Sciatic nerve (tissue), 2 donors: ENCODE results near the gene TST. TPM values are rescaled to one million over a fixed set of nuclear protein-coding genes. Genes with fewer than 3 reads are reported as not detected.

Experiments
- ATAC-seq: fragments of 200-7000 bp; cut with Tn5 transposase; one replicate; pipeline ENCODE4 v1.9.1; 2020; ENCODE audit warnings: mild to moderate bottlenecking, moderate library complexity
- DNase-seq: peaks from one replicate; pipeline ENCODE4 v3.0.0-alpha.2; 2020; ENCODE audit warnings: low spot score
- intact Hi-C: fragments of 100-400 bp; cut with DNase I; formaldehyde crosslinking; loops from one replicate; pipeline ENCODE4 v1.14.2; 2022
- total RNA-seq: library from RNA; stranded (reverse); fragmentation: NEBNext Ultra II Directional; extraction: Animal tissue kit (Norgen Biotek cat#: 25700); gene quantifications from one replicate; pipeline ENCODE4 v1.2.1, GENCODE V29; 2021
- donor health status: DM: no; HTN: no; CAD: no.
- donor health status: DM: no; HTN: no; CAD: no.

TST gene
- total RNA-seq, 1 donor from 2014 or later: 20.6 TPM

DNA sequence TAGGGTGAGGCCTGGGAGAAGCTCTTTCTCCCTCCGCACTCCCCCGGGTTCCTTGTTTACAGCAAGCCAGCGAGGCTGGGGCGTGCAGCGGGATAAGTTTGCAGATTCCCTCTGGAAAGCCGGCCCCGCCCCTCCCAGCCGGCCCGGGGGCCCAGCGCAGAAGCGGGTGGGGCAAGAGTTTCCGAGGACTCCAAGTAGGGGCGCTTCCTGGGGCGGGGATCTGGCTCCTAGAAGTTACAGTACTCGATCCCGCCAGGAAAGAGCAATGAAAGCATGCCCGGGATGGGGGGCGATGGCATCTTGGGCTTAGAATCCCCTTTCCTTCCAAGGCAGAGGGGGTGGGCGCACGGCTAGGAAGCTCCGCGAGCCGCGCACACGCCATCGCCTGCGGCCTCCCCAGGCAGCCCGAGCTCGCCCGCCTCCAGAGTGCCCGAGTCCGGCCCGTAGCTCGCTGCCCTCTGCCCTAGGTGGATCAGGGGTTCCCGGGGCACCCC is 385 bp downstream of the TST start:
- intact Hi-C loops: no loop called here
- DNase-seq (peak; percentile 84), ATAC-seq (peak; percentile 72)

- DNase-seq (no peak), ATAC-seq (peak; percentile 5)
- intact Hi-C loops: no loop called here
Observed at GRCh38 chr22:37018086-37018814, 997 bp downstream of the TST start.

GRCh38 chr22:37017356-37017755 is 1.9 kb downstream of the TST start:
- intact Hi-C loops: no loop called here
- ATAC-seq (no peak), DNase-seq (no peak)

DNA sequence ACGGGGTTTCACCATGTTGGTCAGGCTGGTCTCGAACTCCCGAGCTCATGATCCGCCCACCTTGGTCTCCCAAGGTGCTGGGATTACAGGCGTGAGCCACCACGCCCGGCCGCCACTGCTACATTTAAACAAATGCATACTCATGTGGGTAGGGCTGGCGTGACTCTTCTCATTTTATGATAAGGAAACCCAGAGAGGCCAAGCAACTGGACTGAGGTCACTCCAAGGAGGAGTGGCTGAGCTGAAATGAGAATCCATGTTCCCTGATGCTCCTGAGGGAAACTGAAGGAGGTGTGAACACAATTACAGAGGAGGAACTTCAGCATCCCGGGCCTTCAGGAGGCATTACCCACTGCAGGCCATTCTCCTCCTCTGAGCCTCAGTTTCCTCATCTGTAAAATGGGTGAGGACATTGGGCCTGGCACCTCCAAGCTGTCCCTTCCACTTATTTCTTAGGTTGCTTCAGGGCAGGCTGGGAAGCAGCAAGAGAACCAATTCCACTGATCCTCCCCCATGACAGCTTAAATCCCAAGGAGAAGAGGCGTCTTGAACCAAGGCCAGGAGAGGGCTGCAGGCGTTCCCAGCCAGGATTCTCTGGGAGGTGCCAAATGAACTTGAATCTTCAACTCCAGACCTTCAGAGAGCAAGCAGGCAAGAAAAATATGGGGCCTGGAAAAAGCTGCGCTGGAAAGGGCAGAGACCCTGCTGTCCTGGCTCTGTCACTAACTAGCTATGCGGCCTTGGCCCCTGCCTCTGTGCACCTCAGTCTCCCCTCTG is 2.9 kb downstream of the TST start:
- DNase-seq (no peak), ATAC-seq (no peak)
- intact Hi-C loops: no loop called here

DNA sequence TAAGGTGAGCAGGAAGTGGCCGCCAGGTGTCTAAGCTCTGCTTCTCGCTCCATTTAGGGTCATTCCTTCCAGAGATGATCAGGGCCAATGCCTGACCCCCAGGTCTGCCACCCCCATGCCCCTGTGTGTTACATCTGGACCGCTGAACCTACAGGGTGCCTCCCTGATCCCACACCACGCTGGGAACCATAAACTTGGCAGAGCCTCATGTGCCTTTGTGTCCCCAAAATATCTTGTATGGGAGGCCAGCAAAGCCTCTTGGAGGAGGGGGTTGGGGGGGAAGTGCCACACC is 3.7 kb downstream of the TST start:
- DNase-seq (no peak), ATAC-seq (no peak)
- intact Hi-C loops: no loop called here

GRCh38 chr22:37014835-37015586 is 4.2 kb downstream of the TST start:
- DNase-seq (no peak), ATAC-seq (no peak)
- intact Hi-C loops: no loop called here

GRCh38 chr22:37014415-37014806 is 4.8 kb downstream of the TST start:
- intact Hi-C loops: no loop called here
- no peak for ATAC-seq
- no peak for DNase-seq

DNA sequence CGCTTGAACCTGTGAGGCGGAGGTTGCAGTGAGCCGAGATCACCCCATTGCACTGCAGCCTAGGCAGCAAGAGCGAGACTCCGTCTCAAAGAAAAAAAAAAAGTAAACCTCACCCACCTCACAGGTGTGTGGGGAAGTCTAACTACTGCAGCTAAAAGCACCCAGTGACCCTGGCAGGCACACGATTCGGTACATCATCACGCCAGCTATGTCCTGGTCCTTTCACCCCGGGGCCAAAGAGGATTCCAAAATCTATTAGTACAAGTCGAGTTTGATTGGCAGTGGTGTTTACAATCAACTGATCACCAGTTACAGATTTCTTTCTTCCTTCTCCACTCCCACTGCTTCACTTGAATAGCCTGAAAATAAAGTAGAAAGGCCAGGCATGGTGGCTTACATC is 6.3 kb downstream of the TST start:
- no peak for ATAC-seq
- DNase-seq: no peak
- intact Hi-C loops: no loop called here

DNA sequence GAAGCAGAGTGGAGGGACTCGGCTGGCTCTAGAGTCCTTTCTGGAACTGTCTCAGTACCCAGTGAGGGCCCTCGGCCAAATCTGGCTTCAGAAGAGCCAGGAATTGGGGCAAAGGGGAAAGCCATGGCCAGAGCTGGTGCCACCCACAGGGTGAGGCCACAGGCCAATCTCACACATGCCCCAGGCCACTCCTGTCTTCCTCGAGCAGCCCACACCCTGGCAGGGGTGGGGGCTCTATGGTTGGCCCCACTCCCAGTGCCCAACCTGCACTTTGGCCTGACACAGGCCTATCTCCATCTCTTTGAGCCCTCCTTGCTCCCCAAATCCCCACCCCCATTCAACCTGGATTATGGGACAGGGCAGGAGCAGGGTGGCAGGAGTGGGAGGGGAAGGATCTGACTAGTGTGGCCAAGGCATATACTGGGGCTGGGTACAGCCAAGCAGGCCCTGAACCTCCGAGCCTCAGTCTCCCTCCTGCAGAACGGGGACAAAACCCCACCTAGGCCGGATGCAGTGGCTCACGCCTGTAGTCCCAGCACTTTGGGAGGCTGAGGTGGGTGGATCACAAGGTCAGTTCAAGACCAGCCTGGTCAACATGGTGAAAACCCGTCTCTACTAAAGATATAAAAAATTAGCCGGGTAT is 6.9 kb downstream of the TST start:
- intact Hi-C loops: no loop called here
- DNase-seq (no peak), ATAC-seq (peak; percentile 29)

DNA sequence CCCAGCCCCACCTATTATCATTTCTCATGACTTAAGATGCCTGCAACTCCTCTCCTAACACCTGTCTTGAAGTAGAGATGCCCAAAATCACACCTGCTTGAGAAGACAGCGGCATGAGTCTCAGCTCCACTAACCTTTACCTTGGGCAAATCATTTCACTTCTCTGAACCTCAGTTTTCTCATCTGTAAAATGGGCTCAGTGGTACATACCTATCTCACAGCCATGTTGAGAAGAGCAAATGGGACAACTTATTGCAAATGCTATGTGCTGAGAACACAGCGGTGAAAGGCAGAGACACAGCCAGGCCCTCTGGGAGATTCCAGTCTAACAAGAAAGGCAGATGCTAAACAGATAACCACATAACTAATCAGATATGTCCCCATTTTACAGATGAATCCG is 7.8 kb downstream of the TST start:
- intact Hi-C loops: no loop called here
- no peak for DNase-seq

DNA sequence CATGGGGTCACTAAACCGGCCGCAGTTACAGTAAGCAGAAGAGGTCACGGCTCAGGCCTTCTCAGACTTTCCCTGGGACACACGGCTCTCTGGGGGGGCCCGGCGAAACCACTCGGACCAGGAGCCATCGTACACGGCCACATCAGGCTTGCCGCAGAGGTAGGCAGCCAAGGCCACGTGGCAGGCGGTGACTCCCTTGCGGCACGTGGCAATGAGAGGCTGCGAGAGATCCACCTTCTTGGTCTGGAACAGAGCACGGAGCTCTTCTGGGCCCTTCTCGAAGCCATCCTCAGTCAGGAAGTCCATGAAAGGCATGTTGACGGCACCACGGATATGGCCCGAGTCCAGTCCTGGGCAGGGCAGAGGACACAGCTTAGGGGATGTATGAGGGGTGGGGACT is 8.3 kb downstream of the TST start:
- intact Hi-C loops: no loop called here
- no peak for DNase-seq
- no peak for ATAC-seq

More for the DNA sequence above, 7.8 kb downstream of the TST start:
- ATAC-seq: no peak

DNA sequence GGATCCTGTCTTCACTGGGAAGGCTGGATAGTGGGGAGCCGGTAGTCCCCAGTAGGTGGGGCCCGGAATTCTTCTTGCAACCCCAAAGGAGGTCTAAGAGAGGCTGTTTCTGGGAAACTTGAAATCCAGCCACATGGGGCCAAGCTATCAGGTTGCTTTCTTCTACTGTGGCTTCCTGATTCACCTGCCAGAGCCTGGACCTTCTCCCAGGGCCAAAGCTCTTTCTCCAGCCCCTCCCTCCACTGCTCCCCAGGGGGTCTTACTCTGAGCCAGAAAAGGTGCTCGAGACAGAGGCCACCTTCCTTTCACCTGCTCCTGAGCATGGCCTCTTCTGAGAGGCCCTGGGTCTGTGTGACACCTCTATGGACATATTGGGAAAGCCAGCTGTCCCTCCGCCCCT is 9.1 kb downstream of the TST start:
- DNase-seq (no peak), ATAC-seq (no peak)
- intact Hi-C loops: no loop called here

DNA sequence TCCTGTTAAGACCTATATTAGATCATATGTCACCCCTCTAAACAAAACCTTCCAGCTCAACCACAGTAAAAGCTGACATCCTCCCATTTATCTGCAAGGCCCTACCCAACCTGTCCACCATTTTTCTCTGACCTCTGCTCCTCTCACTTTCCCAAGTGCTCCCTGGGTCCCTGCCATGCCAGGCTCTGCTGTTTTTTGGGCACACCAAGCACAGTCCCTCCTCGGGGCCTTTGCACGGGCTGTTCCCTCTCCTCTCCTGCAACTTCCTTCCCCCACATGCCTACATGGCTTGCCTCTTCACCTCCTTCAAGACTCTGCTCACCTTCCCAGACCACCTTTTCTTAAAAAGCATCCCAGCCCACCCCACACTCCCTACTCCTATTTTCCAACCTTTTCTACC is 9.8 kb downstream of the TST start:
- ATAC-seq: no peak
- intact Hi-C loops: no loop called here
- no peak for DNase-seq

GRCh38 chr22:37008365-37008764 is 10.9 kb downstream of the TST start:
- ATAC-seq: no peak
- no peak for DNase-seq
- intact Hi-C loops: no loop called here

DNA sequence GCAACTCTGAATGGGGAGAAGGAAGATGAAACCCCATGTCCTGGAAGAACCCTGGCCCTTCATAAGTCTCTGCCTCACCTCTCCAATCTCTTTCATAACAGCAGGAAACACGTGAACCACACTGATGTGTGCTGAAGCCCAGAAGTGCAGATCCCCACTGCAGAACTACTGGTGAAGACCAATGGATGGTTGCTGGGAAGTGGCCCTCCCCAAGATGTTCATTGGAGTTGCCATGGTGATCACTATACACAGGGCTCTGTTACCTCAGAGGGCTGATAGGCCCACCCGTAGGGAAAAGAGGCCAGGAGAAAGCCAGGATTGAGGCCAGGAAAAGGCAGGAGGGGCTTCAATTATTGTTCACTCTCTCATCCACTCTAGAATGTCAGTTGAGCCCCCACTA is 11.6 kb downstream of the TST start:
- DNase-seq: no peak
- intact Hi-C loops: no loop called here
- no peak for ATAC-seq

- intact Hi-C loops: no loop called here
- ATAC-seq (no peak), DNase-seq (no peak)
Observed at GRCh38 chr22:37002633-37003032, 16.6 kb downstream of the TST start.

GRCh38 chr22:37001826-37002225 is 17.4 kb downstream of the TST start:
- DNase-seq (no peak), ATAC-seq (no peak)
- intact Hi-C loops: no loop called here

GRCh38 chr22:37000676-37001534 is 18.3 kb downstream of the TST start:
- DNase-seq (no peak), ATAC-seq (no peak)
- intact Hi-C loops: no loop called here

DNA sequence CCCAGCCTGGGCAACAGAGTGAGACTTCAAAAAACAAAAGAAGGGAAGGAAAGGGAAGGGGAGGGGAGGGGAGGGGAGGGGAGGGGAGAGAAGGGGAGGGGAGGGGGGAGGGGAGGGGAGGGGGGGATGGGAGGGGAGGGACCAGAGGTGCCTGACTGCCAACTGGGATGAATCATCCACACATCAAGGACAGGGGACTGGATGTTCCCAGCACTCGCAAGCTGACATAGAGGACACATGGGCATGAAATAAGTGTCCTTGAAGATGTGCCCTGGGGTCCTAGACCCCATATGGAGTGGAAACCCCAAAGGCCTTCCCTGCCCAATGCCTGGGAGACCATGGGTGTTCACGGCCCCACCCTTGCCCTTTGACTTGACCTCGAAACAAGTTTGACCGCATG is 19.8 kb downstream of the TST start:
- DNase-seq: no peak
- intact Hi-C loops: no loop called here
- no peak for ATAC-seq
